Epithelial cell of proximal tubule (primary cell): Measurements from ENCODE around the gene OR13C5. TPM values are rescaled to one million over a fixed set of nuclear protein-coding genes. Genes with fewer than 3 reads are reported as not detected.

Experiments
- DNase-seq: peaks from one replicate; pipeline ENCODE4 v3.0.0-alpha.2; 2011; ENCODE audit warnings: low read depth
- H3K4me3 ChIP-seq: 2 replicates; pipeline ENCODE4 v1.5.1; 2011; ENCODE audit warnings: low read depth, mild to moderate bottlenecking, low read length
- CTCF ChIP-seq: conservative IDR thresholded peaks from 2 replicates; pipeline ENCODE4 v1.5.1; 2012; ENCODE audit warnings: low read depth, mild to moderate bottlenecking, low read length
- total RNA-seq: library from RNA; depleted of rRNA; stranded (reverse); fragments of >200 nt; gene quantifications from 2 replicates; pipeline ENCODE4 v1.2.3, GENCODE V29; 2015

OR13C5 gene
- total RNA-seq, 1 donor from 2014 or later = not detected

GRCh38 chr9:104575456-104575855 is 23.8 kb downstream of the OR13C5 start:
- no peak overlapping the region for H3K4me3 ChIP-seq
- no peak for TF ChIP-seq CTCF
- no peak for DNase-seq

GRCh38 chr9:104572612-104573011 is 26.6 kb downstream of the OR13C5 start:
- no peak for TF ChIP-seq CTCF
- H3K4me3 ChIP-seq = no peak overlapping the region
- DNase-seq = no peak

GRCh38 chr9:104568868-104569267 is 30.3 kb downstream of the OR13C5 start, which contains the start of gene OR13C8:
OR13C8 (plus strand) TSS chr9:104569168; CDS start chr9:104569168, 0 bp downstream.
- no peak for TF ChIP-seq CTCF

GRCh38 chr9:104564358-104564757 is 34.9 kb downstream of the OR13C5 start:
- TF ChIP-seq CTCF = no peak
- no peak for DNase-seq
- no peak overlapping the region for H3K4me3 ChIP-seq

More at GRCh38 chr9:104568868-104569267, 30.3 kb downstream of the OR13C5 start, which contains the start of gene OR13C8:
- no peak for DNase-seq
- H3K4me3 ChIP-seq = no peak within 1 kb of the TSS

GRCh38 chr9:104556830-104557634 is 42.2 kb downstream of the OR13C5 start:
- no peak for TF ChIP-seq CTCF
- no peak for DNase-seq
- no peak overlapping the region for H3K4me3 ChIP-seq

GRCh38 chr9:104555521-104555920 is 43.7 kb downstream of the OR13C5 start:
- no peak for TF ChIP-seq CTCF
- no peak overlapping the region for H3K4me3 ChIP-seq
- no peak for DNase-seq

- no peak for TF ChIP-seq CTCF
- DNase-seq = no peak
- H3K4me3 ChIP-seq = no peak overlapping the region
Observed at GRCh38 chr9:104553261-104553660, 46.0 kb downstream of the OR13C5 start.
